ENCODE measurements around the gene ZBTB16.

Gene ZBTB16, protein sequence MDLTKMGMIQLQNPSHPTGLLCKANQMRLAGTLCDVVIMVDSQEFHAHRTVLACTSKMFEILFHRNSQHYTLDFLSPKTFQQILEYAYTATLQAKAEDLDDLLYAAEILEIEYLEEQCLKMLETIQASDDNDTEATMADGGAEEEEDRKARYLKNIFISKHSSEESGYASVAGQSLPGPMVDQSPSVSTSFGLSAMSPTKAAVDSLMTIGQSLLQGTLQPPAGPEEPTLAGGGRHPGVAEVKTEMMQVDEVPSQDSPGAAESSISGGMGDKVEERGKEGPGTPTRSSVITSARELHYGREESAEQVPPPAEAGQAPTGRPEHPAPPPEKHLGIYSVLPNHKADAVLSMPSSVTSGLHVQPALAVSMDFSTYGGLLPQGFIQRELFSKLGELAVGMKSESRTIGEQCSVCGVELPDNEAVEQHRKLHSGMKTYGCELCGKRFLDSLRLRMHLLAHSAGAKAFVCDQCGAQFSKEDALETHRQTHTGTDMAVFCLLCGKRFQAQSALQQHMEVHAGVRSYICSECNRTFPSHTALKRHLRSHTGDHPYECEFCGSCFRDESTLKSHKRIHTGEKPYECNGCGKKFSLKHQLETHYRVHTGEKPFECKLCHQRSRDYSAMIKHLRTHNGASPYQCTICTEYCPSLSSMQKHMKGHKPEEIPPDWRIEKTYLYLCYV

DNA sequence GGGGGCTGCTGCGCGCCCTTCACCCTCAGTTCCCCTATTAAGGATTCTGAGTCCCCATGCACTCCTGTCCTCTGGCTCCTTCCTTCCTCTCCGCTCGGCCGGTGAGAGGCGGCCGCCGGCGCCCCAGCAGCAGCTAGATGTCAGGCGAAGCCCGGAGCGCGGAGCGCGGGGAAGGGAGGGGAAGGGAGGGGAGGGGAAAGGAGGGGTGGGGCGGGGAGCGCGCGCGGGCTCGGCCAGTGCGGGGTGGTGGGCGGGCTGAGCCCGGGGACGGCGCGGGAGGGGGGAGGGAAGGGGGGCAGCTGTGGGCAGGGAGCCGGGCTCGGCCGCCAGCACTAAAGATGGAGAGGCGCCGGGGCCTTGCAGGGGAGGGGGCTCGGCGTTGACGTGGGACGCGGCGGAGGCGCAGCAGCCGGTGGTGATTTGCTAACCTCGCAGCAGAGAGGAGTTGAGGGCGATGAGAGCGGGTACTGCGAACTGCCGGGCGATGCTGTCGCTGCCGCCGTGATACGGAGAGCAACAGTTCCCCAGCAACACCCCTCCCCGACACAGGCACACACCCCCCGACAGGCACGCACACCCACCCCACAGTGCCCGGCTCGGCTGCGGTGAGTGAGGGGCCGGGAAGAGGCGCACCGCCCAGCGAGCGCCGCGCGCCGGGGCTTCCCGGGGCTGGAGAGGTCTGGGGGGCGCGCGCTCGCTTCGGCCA lies at the start of gene ZBTB16:
ZBTB16 (plus strand) TSS at position 434 of the 706 bp plus-strand sequence. CDS start 3,590 bp downstream, outside the sequence.
- no peak for FAIRE-seq

DNA sequence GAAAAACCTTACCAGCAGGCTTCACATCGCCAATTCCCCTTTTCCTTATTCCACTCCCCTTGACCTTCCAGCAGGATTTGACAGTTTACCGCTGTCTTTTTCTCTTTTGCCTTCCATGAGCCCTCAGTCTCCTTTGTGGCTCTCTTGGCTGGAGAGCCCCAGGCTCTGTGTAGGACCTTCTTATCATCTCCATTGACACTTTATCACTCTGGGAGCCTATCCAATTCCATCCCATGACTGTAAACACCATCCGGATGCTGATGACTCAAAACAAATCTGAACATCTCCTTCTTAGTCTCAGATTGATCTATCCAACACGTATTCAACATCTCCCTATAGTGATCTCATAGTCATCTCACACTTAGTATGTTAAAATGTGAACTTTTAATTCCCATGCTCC lies 48.6 kb upstream of the ZBTB16 start:
- FAIRE-seq: no peak

DNA sequence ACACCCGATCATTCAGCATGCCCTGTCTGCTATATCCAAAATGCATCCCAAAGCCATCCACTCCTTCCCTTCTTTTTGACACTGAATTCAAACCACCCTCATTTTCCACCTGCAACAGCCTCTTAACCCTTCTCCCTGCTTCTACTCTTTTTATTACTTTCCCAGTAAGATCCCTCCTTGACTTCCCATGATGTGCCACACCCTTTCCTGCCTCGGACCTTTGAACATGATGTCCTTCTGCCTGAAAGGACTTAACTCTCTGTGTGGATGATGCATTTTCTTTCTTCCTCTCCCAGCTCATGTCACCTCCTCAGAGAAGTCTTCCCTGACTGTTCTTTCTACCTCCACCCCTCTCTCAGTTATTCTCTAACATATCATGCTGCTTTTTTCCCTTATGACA lies 48.1 kb upstream of the ZBTB16 start:
- FAIRE-seq: no peak

DNA sequence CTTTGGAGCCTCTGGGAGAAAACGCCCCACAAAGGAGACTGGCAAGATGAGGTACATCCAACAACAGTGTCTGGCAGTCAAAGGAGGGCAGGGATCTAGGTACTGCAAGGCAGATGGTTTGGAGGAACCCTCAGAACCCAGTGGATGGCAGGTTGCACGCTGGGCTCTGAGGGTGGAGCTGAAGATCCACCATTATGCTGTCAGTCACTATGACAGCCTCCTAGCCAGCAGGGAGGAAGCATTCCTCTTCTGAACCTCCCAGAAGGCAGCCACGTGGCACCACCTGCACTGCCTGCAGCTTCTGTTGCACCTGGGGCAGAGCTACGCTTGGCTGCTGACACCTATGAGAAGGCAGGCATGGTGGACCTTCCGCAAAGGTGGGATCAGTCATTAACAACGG lies 44.4 kb upstream of the ZBTB16 start:
- no peak for FAIRE-seq

DNA sequence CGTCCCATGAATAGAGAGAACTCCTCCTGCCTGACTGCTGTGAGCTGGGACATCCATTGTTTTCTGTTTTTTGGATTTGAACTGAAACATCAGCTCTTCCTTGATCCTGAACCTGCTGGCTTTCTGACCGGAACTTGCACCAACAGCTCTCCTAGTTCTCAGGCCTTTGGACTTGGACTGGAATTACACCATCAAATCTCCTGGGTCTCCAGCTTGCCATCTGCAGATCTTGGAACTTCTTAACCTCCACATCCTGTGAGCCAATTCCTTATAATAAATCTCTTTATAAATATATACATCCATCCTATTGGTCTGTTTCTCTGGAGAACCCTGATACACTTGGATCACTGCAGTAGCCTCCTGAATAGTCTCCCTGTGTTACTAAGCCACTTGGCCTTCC lies 42.5 kb upstream of the ZBTB16 start:
- FAIRE-seq: no peak

DNA sequence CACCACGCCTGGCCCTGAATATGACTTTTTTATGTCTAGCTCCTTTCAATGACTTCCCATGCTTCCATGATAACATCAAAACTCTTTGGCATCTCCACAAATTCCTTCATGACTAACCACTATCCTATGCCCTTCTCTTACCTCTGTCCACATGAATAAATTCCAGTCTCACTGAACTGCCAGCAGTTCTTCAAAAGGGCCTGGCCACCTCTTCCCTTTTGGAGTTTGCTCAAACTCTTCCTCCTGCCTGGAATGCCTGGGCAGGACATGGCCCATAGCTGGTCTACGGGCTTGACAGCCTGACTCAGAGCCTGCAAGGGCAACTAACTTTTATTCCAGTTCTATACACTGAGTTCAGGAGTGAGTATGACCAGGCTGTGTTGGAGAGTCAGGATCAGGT lies 41.8 kb upstream of the ZBTB16 start:
- no peak for FAIRE-seq

DNA sequence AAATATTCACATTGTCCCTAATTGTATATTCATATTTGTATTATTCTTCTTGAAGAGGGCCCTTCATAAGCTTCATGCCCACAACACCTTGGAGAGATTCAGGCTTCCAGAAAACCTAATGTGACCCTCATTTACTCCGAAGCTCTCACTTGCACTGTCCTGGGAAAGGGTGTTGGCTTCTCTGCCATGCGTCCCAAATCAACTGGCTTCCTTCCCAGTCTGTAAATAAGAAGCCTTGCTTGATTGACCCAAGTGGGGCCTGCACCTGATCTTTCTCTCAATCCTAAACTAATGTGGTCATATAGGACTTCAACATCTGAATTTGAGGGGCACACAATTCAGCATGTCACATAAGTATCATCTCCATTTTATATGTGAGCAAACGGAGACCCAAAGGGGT lies 40.5 kb upstream of the ZBTB16 start:
- no peak for FAIRE-seq

DNA sequence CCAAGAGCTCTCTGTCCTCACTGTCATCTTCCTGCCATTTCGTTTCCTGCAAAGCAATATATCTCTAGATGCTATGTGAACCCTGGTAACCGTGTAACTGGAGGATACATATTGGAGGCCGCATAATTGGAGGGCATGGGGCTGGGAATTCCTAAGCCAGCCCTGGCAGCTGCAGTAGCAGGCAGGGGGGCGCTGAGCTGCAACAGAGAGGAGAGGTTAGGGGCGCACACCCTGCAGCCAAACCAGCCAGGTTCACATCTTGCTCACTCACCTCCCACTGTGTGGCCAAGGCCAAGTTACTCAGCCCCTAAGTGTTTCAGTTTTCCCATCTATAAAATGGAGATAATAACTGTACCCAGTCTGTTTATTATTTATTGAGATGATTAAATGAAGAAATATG lies 39.9 kb upstream of the ZBTB16 start:
- no peak for FAIRE-seq

DNA sequence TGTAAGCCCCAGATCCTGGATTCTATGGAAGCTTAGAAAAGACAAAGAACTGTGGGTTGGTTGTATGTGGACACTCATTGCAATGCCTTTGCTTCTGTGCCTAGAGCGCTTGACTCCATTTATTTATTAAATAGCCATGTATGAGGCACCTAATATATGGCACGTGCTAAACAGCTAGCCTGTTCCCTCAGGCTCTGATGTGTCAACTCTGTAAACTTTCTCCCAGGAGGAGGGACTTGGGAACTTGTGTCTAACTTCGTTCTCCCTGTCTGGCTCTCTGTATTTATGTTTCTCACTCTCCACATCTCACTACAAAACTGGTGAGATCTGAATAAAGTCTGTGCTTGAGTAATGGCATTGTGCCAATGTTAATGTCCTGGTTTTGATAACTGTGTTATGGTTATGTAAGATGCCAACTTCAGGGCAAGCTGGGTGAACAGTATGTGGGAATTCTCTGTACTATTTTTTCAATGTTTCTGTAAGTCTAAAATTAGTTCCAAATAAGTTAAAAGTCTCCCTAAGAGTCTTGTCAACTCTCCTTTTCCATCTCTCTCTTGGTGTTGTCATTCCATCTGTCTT lies 34.1 kb upstream of the ZBTB16 start:
- no peak for FAIRE-seq

DNA sequence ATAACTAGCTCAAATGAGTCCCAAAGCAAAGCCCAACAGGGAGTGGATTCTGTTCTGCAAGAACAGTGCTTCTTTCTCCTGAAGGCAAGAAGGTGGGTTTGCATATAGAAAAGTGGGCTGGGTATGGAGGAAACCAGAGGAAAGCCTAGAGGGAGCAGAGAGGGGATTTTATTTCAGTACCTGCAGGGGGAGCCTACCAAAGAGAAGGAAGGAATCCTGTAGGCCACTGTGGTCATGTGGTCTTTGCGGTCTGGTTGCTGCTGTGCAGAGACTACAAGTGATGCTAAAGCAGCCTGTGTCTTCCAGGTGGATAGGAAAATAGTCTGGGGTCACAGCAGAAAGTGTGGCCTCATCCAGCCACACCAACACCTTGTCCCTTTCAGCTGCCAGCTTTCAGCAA lies 33.2 kb upstream of the ZBTB16 start:
- no peak for FAIRE-seq

DNA sequence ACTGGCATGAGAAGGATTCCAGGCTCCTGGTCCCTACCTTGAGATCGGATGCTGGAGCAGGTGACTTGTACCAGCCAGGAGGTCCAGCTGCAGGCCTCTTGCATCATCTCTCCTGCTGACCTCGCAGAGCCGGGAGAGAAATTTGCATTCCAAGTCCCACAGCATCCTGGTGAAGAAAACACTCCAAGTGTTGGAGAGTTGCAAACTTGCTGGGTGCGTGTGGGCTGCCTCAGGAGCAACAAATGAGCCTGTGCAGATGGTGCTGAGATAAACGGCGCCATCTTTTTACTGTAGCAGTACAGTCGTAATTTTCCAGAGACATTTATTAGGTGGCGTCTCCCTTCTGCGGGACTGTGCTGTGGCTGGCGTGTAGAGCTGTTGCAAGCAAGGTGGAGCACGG lies 32.1 kb upstream of the ZBTB16 start:
- FAIRE-seq: no peak

DNA sequence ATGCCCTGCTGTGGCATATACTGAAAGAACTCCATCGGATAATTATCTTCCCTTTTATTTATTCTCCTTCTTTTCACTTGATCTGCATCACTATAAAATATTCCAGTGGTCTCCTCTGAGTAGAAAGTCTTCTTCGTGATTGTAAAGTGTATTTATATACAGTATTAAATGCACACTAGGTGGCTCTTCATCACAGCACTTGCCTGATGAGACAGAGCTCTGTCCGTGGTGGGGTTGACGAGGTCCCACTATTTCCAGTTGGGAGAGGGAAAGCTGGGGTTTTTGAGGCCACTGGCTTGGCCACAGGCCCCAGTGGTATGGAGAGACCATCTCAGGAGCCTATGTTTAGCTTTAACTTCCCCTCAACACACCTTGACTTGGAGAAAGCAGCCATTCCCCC lies 31.6 kb upstream of the ZBTB16 start:
- FAIRE-seq: no peak

DNA sequence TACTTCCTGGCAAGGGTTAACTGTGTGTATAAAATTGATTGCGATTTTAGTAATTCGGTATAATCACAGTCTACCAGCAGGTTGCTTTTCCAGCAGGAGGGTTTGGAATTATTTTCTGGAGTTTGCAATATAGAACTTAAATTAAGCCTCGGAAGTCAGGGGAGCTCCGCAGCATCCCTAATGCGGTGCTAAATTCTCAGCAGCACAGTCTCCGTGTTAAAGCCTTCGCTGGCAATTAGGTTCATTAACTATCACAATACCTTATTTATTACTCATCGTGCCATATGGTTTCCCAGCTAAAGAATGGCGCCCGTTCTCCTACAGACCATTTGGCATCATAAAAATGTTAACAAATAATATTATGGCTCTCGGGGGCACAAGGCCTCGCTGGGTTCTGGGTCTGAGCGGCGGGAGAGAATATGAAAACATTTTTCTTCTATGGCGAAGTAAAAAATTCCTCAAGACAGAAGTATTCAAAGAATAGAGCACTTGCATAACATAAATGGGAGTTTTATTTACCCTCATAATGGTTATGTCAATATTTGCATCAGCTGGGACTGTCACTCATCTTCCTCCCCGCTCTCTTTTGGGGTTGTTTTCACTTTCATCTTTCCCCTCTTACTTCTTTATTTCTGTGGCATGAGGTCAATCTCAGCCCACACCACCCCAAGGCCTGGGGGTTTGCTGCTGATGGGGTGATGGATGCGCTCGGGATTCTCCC lies 28.1 kb upstream of the ZBTB16 start:
- no peak for FAIRE-seq

DNA sequence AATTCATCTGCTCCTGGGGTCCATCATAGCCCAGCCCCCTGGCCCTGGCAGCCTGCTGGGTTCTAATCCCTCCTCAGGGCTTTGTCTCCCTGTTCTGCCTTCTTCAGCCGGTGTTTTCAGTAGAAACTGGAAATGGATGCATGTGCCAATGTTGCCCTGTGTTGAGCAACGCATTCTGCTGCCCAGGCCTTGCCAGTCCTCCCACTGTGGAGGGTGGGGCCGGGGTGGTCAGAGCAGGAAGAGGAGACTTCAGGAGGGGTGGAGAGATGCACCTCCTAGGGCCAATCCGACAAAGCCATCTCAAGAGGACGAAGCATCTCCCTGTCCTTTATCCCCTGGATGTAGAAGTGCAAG lies 27.6 kb upstream of the ZBTB16 start:
- no peak for FAIRE-seq

DNA sequence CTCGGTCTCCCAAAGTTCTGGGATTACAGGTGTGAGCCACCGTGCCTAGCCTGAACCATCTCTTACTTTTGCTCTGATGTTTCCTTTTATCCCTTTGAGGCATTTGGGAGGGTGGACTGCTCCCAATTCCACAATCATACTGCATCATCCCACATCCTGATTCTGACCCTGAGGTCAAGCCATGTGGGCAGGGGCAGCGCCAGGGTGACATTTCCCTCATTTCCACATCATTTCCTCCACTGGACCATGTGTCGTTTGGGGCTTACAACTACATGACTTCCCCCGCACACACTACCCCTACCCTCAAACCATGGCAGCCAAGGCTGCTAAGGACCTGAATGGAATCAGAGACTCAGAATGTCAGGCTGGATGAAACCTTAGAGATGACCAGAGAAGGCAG lies 26.4 kb upstream of the ZBTB16 start:
- FAIRE-seq: no peak

DNA sequence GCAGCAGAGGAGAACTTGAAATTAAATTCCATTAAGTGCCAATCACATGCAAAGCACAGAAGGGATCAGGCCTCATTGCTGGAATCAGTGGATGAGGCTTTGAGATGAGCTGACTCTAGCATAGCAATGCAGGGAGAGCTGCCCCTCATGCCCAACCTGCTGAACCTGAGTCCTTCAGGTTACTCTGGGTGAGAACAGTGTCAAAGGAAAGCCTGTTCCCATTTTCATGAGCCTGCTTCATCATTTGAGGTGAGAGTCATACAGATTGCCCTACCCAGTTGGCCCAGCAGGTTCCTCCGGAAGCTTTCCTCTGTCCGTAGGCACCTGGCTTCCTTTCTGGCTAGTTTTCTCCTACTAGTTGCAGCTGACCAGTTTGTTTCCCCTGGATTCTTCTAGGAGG lies 25.9 kb upstream of the ZBTB16 start:
- FAIRE-seq: no peak

DNA sequence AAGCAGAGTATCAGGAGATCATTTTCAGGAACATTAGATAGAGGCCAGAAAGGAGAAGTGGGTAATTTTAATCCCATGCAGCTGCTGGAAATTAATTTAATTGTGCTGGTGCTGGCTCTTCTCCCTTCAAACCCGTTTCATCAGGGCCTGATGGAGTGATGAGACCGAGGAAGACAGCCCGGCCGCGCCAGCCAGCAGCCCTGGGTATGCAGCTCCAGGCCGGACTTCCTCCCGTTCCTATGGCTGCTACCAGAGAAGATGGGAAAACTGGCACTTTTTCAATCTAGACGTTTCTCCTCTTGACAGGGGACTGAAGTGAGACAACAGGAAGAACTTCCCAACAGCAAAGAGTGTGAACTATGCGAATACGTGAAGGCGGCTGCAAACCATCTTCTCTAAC lies 24.6 kb upstream of the ZBTB16 start:
- no peak for FAIRE-seq

DNA sequence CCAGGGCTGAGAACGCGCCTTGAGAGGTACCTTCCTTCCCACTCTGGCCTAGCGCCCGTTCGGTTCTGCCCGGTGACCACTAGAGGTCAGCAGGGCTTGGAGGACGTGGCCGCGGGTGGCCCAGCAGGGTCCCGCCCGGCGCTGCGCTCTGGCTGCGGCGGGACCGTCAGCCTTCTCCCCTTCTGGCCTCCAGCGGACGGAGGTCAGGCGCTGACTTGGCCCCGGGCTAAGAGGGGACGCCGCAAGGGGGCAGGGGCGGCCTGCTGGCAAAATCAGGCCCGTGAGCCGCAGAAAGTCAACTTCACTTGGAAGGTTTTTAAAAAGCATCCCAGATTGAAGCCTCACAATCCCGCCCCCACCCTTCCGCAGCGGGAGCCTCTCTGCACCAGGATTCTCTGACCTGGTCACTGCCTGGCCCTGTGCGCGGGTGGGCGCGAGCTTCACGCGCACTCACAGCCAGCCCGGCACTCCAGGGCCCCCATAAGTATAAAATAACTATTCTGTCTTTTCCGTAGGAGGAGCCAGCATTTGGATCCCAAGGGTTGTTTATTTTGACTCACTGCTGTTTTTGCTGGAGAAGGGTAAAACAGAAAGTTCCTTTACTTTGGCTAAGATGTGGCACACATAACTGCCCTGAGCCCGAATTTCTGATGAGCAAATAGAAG lies 23.2 kb upstream of the ZBTB16 start:
- FAIRE-seq: no peak

DNA sequence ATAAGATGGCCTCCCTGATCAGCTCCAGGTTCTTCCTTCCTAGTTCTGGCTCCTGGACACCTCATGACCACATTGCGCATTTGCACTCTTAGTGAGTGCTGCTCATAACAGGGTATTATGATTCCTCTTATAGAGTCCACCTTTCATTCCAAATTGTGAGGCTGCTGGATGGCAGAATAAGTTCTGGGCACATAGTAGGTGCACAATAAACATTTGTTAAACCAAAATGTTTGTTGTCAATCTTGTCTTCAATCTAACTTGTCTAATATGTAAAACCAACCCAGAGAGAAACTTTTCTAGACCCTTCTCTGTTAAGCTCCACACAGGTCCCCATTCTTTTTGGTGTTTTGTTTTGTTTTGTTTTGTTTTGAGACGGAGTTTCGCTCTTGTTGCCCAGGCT lies 22.6 kb upstream of the ZBTB16 start:
- FAIRE-seq: no peak

DNA sequence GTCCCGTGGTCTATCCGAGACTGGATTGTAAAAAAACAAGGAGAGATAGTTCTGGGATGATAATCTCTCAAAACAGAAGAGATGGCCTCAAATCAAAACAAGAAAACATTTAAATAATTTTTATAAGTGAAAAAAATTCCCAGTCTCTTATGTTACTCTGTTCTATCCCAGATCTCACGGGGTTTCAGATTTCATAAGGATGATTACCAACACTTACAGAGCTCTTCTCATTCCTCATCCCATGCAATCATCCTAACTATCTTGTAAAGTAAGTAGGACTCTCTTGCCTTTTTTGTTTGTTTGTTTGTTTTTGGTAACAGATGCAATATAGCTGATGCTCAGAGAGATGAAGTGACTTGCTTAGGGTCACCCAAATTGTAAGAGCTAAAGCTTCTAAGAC lies 20.0 kb upstream of the ZBTB16 start:
- FAIRE-seq: no peak

DNA sequence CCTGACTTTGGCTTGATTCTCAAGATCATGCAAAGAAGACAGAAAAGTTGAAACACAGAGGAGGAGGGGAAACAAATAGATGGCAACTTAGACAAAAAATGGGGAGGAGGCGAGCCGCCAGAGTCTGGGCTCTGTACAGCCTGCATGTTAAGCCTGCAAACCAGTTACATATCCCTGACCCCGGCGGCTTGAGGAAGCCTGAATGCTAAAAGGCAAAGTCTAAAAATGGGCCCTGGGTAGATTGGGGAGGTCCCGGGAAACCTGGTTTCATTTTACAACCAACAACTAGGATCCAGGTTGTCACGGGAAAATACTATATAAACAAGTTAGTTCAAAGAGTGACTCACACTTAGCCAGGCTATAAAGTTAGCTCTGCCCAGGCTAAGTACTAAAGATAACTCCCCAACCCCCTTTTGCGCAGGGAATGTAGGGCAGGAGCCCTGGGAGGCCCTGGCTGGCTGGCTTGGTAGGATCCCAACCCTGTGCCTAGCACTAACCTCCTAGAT lies 18.8 kb upstream of the ZBTB16 start:
- no peak for FAIRE-seq

DNA sequence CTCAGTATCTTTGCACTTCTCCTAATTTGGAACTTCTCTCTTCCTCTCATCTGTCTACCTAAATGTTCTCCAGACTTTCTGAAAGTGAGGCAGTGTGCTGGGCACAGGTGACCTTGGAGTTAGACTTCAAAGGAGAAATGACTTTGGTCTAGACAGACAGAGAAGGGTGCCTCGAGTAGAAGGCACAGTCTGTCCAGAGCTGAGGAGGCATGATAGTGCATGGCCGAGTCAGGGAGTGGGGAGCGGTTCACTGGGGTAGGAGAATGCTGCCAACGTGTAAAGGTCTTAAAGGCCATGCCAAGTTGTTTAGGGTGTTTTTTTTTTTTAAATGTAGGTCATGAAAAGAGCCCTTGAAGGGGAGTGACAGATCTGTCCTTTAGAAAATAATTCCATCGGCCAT lies 17.3 kb upstream of the ZBTB16 start:
- no peak for FAIRE-seq
